Measurements from ENCODE around the gene GYPB.
"Not testable (repeated sequence)": the region's sequence is repeated elsewhere in the genome, so short reads cannot be mapped to it uniquely, and the experiment has no call there.

GRCh38 chr4:143955306-143955705, 63.9 kb downstream of the GYPB start:
- not testable (repeated sequence) for TF ChIP-seq CTCF (IDR thresholded peaks at IDR 0.05; ENCODE audit: poor library complexity); EZH2 (IDR thresholded peaks at IDR 0.05; ENCODE audit: borderline replicate concordance)

All from hepatocyte (in vitro differentiated cells).